Sigmoid colon (tissue), 4 donors: Measurements from ENCODE around the gene MYLK.

ENCODE experiments used
- CTCF ChIP-seq, 4 experiments: fragments of 450-650 bp in 3 of 4; fragments of 200-600 bp in 1 of 4; IDR thresholded peaks; one replicate each; pipeline ENCODE4 v1.5.1; 2016 to 2019; ENCODE audit warnings: antibody characterized with exemption in 4 of 4, mild to moderate bottlenecking in 3 of 4, moderate library complexity in 2 of 4
- EP300 ChIP-seq, 4 donors: sonication (generic); formaldehyde crosslinking; IDR thresholded peaks; one replicate each; pipeline ENCODE4 v1.6.1; 2017; ENCODE audit warnings: antibody characterized with exemption in 4 of 4
- POLR2A ChIP-seq, 2 donors: fragments of 450-650 bp; IDR thresholded peaks; one replicate each; pipeline ENCODE4 v1.6.1; 2016; ENCODE audit warnings: antibody characterized with exemption in 2 of 2, mild to moderate bottlenecking in 2 of 2, moderate library complexity in 2 of 2
- POLR2AphosphoS5 ChIP-seq, 4 donors: sonication (generic); formaldehyde crosslinking; IDR thresholded peaks; one replicate each; pipeline ENCODE4 v1.6.1; 2017; ENCODE audit warnings: antibody characterized with exemption in 4 of 4

DNA sequence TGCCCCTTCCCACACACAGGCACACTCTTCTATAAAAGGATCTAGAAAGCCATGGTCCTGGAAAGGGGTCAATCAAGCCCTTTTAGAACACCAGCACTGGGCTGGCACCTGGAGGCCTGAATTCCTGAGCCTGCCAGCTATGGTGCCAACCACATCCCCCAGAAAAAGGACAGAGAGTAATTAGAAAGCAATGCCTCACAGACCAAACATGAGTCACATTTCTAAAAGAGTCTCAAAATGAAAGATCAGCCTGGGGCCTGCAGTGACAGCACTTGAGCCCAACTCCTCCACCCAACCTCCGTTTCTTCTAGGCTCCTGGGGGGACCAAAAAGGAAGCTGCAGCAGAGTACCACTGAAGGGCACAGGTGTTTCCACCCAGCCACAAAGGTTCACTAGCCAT, 14.1 kb downstream of the MYLK start:
- TF ChIP-seq CTCF (IDR thresholded peaks at IDR 0.05) = no peak
- TF ChIP-seq POLR2AphosphoS5 (IDR thresholded peaks at IDR 0.05) = no peak
- no peak for TF ChIP-seq POLR2A (IDR thresholded peaks at IDR 0.05)
- TF ChIP-seq EP300 (IDR thresholded peaks at IDR 0.05) = no peak
